GM19043 (cell line): ENCODE data around the gene UNK.

Experiments
- ATAC-seq: cut with Tn5 transposase; IDR thresholded peaks from one replicate; pipeline ENCODE4 v1.9.1; 2021; ENCODE audit warnings: low read depth; ENCODE audit not compliant: unreplicated experiment

UNK gene

DNA sequence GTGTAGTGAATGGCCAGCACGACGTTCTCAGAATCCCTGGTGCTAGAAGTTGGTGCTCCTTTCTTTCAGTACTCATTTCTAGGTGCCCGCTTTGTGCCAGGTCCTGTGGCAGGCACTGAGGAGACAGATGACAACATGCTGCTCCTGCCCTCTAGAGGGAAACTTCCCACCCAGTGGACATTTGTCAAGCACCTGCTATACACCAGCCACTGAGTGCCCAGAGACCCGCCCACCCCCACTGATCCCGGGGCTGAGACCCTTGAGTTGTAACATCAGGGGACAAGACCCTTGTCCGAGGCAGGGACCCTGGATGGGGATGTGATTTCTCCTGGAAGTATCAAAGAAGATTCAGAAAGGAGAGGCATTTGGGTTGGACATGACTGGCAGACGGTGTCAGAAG is 34.5 kb downstream of the UNK start:
- no peak for ATAC-seq

DNA sequence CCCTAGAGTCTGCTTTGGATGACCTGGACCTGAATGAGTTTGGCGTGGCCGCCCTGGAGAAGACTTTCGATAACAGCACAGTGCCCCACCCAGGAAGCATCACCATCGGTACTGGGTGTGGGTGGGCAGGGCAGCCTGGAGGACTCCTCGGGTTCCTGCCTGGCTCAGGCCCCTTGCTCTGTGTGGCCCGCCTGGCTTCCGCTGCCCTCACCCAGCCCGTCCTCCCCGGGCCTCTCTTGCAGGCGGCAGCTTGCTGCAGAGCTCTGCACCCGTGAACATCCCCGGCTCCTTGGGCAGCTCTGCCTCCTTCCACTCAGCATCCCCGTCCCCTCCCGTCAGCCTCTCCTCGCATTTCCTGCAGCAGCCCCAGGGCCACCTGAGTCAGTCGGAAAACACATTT is 35.1 kb downstream of the UNK start:
- ATAC-seq: no peak

DNA sequence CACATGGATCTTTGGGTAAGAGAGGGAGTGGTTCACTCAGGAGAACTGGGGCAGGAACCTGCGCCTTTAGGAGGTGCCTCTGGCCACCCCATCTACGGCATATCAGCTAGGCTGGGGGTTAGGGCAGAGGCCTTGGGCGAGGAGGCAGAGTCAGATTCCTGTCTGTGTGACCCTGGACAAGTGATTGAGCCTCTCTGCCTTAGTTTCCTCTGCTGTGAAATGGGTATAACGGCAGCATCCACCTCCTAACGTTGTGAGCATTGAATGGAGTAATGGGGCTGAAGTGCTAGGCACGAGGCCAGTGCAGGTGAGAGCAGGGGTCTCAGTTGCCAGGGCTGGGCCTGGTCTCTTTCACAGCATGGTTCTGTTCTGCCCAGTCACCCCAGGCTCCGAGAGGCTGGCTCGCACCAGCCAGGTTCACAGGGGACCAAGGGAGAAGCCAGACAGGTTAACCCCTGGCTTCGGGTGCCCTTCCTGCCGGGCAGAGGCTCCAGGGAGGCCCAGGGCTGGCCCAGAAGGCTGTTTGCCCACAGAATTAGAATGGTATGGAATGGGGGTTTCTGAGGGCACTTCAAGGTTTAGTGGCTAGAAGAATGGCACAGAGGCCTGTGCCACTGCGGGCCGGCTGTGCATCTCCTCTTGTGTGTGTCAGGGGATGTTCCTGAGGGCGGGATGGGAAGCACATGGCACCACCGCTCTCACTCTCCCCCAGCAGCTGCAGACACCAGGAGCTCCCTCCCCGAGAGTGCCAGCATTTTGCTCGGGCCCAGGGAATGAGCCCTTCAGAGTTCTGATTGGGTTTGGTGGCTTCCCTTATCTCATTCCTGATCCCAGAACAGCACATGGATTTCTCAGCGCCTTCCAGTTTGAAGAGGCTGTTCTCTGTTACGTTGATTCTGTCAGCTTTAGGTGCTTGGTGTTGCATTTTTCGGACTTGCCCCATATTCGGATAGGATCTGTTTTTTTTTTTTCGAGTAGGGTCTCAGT is 35.8 kb downstream of the UNK start:
- no peak for ATAC-seq

DNA sequence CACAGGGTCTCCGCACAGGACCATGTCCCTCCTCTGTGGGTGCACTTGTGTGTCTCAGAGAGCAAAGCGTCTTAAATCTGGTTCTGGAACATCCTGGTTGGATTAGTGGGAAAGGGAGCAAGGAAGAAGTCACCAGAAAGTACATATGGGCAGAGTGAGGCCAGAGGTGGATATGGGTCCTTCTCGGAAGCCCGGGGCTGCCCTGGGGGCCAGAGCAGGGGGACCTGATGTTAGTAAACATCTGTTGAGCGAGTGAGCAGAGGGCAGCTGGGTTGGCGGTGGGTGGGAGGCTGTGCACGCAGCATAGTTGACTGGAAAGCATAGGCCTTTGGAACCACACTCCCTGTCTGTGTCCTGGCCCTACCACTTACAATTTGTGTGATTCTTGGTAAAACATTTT is 36.9 kb downstream of the UNK start:
- ATAC-seq: no peak

DNA sequence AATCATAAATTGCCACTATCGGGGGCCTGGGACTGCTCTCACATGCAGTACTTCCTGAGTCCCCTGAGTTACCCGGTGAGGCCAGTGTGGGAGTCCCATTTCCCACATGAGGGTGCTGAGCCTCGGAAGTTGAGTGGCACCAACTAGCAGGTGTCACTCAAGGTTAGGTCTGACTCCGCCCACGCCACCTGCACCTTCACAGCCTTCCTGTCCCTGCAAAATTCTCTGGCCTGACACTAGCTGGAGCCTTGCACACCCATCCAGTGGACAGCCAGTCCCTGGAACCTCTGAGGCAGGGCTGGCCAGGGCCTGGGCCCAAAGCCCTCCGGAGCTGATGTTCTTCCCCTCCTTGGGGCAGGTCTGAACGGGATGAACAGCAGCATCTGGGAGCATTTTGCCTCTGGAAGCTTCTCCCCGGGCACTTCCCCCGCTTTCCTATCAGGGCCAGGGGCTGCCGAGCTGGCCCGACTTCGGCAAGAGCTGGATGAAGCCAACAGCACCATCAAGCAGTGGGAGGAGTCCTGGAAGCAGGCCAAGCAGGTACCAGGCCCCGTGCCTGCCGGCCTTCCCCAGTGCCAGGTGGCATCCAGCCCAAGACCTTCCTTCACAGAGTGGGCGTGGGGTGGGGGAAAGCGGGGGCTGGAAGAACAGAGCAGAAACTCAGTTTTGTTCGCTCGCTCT is 37.7 kb downstream of the UNK start:
- ATAC-seq: no peak

DNA sequence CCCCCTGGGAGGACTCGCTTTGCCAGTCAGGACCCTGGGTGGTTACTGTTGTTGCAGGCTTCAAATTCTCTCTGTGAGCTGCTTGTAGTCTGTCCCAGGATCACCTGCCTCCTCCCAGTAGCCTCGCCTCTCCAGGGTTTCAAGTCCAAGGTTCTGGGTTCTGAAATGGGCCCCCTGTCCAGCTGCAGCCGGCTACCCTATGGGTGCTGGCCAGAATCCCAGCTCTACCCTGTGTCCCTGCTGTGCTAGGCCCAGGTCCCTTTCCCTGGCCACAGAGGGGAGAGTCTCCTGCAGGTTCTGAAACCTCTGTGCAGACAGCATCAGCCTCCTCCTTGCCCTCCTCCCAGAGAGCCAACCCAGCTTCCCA is 38.2 kb downstream of the UNK start:
- no peak for ATAC-seq

DNA sequence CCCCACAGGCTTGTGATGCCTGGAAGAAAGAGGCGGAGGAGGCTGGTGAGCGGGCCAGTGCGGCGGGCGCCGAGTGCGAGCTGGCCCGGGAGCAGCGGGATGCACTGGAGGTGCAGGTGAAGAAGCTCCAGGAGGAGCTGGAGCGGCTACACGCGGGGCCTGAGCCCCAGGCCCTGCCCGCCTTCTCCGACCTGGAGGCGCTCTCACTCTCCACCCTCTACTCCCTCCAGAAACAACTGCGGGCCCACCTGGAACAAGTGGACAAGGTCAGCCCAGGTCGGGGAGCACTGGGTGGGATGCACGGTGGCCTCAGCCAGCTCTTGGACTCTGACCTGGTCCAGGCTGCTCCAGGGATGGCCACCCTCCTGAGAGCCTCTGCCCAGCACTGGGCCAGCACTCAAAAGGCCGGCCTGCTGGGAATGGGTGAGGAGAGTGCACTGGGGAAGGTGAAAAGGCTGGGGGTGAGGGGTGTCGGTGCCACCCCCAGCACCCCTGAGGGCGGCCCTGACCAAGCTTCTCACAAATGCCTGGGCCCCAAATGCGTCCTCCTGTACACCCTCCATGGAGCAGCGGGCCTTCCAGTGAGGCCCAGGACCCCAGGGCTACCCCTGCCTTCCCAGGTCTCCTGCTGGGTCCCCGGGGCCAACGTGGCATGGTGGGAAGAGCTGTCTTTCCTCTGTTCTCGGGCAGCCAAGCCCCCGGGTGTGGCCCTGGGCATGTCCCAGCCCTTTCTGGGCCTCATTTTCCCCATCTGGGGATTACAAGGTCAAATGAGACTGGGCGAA is 38.8 kb downstream of the UNK start:
- ATAC-seq: no peak

DNA sequence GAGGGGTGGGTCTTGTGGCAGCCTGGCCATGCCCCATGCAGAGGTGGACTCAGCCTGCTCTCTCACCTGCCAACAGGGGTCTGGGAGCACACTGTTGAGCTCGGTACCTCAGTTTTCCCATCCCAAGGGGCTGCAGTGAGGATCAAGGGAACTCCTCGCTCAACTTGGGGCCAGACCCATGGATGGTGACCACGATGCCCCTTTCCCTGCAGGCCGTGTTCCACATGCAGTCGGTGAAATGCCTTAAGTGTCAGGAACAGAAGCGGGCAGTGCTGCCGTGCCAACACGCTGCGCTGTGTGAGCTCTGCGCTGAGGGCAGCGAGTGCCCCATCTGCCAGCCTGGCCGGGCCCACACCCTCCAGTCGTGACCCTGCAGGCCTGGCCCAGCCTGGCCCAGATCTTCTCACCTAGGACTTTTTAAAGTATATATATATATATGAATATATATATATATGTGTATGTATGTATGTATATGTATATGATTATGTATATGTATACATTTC is 39.5 kb downstream of the UNK start:
- ATAC-seq: no peak

DNA sequence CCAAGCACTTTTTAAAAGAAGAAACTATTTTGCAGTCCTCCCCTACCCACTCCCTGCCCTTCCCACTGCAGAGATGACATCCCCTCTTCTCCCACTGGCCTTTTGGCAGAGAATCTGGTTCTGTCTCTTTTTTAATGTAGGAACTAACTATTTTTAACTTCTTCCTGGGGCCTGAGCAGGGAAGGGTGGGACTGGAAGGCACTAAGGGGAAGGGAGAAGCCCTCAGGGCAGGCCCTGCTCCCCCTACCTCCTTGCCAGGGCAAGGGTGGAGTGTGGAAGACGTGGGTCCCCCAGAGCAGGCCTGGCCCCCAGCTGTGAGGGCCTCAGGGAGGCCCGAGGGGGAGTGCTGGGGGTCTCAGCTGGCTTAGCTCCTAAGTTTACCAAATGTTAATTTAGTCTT is 40.1 kb downstream of the UNK start:
- ATAC-seq: no peak

DNA sequence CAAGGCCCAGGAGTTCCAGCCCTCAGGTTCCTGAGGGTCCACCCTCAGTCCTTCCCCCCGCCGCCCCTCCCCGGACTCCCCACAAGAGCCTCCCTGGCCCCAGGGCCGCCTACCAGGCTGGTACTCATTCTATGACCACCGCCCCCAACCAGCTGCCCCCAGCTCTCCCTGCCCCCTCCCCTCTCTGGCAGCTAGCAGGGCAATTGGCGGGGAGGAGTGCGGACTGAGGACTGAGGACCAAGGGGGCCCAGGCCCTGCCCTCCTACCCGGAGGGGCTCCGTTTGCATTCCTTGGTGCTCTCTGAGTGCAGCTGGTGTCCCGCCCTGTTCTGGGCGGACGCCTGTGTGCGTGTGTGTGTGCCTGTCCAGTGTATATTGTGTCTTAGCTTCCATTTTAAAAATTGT is 40.5 kb downstream of the UNK start:
- no peak for ATAC-seq

DNA sequence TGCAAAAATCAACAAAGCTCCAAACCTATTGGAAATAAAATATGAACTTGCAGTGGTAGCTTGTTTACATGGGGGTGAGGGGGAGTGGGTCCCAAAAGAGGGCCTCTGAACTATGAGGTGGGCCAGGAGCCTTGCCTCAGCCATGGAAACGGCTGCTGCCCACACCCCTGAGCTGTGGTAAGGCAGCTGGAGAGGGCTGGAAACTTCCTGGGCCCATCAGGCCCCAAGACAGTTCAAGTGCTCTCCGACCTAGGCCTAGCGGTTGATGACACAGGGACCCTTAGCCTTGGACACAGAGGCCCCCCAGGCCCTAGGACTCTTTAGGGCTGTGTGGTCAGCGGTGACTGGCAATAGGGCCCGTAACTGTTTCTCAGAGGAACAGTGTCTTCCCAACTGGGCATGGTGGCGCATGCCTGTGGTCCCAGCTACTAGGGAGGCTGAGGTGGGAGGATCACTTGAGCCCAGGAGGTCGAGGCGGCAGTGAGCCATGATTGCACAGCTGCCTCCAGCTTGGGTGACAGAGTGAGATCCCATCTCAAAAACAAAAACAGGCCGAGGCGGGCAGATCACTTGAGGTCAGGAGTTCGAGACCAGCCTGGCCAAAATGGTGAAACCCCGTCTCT is 41.3 kb downstream of the UNK start:
- no peak for ATAC-seq

DNA sequence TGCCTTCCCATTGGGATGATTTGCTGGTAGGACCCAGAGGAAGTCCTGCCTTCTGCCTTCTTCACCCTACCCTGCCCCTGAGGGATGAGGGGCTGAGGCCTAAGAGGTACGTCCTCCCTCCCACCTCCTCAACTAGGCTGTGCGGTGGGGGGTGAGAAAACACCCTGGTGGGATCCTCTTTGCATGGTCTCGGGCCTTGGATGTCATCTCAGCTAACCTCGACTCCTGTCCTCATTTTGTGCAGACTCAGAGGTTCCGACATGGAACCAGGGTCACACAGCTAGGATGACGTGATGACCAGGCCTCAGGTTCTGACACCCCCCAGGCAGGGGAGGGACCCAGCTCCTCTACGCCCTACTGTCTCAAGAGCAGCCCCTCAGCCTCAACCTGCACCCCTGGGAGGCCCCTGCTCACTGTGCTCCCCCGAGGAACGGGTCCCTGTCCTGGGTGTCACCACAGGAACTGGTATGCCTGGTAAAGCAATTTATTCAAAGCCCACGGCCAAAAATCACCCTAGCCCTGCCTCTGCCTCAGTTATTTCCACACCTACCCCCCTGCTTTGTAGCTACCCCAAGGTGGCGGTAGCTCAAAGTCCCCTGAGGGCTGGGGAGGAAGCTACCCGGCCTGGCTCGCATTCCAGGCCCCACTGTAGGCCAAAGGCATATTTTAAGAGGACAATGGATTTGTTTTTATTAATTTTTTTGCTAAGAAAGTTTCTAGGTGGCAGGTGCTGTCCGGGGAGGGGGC is 42.1 kb downstream of the UNK start:
- no peak for ATAC-seq

DNA sequence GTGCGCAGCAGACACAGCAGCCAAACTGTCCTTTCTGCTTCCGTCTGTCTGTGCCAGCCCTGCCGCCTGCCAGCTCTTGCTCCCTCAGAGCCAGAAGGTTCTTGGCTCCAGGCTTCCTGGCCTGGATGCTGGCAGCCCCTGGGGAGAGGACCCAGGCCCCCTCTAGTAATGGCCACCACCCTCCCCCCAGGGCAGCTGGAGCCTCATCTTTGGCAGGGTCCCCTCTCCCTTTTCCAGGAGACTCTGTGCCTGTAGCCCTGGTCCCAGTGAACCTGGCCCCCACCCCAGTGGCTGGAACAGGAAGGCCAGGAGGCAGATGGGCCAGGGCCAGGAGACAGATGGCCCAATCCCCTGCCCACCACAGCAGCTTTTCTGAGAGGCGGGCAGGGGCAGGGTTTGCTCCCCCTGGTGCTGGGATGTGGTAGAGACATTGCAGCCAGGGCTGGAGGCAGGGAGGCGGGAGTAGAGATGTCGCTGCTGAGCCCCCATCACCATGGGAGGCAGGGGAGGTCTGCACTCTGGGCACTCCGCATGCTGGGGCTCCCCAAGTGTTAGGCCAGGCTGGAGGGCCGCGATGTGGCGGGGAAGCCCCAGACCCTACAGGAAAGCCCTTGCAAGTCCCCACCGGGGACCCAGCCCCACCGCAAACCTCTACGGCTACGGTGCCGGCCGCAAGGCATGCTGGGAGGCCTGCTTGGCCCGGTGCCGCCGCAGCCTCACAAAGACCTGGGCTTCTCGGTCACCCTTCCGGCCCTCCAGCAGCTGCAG is 42.9 kb downstream of the UNK start:
- no peak for ATAC-seq

DNA sequence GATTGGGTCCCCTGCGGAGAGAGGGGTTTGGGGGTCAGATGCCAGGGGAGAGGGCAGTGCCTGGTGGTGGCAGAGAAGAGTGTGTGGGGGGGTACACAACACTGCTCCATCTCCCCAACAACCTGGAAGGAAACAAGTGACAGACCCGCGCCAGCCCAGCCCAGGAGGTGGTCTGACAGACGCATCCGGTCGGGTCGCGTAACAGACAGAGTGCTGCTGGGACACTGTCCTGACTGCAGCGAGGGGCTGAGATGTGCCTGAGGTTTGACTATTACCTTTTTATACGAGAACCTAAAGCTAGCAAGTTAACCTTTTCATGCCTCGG is 43.4 kb downstream of the UNK start:
- no peak for ATAC-seq

DNA sequence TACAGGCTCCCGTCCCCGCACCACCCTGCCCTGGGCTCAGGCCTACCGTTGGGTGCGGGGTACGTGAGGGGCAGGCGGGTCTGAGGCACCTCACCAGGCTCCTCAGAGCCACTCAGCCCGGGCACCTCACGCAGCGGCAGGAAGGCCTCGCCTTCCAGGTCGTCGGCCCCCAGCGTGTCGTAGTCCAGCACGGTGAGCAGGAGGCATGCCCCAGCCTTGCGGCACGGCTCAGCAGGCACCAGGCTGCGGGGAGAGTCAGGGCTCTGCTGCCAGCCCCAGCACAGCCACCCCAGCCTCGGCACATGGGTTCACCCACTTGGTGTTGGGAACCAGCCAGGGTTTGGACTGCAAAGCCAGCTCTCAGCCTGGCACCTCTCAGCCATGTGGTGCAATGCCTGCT is 44.1 kb downstream of the UNK start:
- no peak for ATAC-seq

DNA sequence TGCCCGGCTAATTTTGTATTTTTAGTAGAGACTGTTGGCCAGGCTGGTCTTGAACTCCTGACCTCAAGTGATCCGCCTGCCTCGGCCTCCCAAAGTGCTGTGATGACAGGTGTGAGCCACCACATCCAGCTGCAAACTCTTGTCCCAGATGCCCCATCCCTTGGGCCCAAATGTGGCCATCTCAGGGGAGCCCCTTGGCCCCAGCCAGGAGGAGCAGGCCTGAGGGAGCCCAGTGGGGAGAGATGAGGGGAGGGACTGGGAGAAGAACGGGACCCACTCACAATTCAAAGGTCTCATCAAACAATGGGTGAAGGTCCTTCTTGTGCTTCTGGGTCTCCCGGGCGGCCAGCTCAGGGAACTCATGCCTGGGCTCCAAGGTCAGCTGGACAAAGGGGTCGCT is 45.1 kb downstream of the UNK start:
- ATAC-seq: no peak

DNA sequence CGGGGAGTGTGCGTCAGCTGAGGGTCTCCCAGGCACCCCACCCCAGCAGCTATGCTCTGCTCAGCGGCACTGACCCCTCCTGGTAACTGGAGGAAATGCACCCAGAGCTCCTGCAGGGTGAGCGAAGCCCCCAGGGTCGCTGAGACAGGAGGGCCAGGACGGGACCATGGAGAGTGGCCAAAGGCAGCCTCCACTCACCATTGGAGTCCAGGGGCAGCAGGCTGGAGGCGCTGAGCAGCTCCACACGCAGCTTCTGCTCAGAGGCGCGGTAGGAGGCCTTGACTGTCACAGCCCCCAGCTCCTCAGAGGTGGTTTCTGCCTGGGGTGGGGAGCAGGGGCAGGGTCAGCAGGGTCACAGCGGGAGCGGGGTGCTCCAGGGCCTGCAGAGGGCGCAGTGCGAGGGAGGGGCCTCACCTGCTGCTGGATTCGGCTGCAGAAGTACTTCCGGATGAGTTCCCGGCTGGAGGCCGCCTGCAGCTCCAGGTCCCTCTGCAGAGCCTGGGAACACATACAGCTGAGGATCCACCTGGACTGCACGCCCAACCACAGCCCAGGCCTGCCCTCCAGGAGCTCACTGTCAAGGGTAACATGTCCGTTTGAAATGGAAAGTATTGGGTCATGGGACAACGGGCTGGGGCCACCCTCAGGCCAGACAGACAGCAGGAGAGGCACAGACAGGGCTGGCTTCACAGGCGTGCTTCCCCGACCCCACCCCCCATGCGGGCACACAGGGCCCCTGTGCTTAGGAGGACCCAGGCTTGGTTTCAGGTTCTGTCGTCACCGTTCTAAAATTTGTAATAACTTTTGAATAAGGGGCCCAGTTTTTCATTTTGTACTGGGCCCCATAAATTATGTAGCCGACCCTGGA is 45.8 kb downstream of the UNK start:
- ATAC-seq: no peak

DNA sequence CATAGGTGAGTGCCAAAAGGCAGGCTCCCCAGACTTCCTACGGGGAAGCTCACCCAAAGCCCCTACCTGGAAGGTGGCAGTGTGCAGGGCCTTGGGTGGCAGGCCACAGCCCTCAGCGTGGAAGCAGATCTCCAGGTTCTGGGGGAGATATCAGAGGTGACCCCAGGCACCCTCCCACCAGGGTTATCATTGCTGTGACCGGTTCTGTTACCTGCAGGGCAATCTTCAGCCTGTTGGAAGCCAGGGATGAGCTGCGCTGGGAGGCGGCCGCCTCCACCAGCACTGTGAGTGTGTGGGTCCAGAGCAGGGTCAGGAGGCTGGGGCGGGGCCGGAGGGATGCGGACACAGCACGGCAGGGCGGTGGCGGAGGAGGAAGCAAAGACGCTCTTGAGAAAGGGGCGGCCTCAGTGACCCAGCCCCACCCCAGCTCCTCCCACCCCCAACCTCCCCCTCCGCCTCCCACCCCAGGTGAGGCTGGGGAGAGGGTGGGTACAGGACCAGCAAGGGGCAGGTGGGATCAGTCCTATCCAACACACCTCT is 46.5 kb downstream of the UNK start:
- ATAC-seq: no peak
